ENCODE measurements around the gene NBR1.
"Not testable (repeated sequence)": the region's sequence is repeated elsewhere in the genome, so short reads cannot be mapped to it uniquely, and the experiment has no call there.

The NBR1 gene

DNA sequence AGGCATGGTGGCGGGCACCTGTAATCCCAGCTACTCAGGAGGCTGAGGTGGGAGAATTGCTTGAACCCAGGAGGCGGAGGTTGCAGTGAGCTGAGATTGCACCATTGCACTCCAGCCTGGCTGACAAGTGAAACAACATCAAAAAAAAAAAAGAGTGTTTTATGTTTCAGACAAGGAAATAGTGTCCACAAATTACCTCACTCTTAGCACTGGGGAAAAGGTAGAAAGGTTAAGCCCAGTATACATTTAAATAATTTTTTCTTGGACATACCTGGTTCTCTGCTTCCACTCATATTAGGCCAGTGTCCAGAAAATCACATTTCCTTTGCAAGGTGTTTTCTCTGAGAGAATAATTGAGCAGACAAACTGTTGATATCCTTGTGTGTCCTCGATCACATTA, 32.0 kb downstream of the NBR1 start:
- DNase-seq; in situ Hi-C loops (cut with HindIII; ENCODE audit: low pct_ligation_motif_present, low pct_unique_long_range_greater_than_20kb, low sequenced_read_pairs): not testable (repeated sequence)

DNA sequence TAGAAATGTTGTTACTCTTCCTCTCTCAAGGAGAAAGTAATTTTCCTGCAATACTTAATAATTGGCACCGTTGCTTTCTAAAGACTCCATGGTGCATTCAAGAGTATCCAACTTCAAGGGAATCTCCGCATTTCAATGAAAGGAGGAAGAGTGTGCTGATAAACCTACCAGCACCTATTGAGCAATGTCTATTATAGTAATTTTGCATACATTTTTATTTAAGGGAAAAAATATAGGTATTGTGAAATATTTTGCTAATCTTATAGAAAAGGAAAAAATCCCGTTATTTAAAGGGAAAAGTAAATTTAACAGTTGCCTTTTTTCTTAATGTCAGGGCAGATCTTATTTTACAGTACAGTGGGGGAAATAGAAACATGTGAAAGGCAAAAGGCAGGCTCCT, 39.6 kb downstream of the NBR1 start:
- DNase-seq = no peak
- in situ Hi-C loops (cut with HindIII; ENCODE audit: low pct_ligation_motif_present, low pct_unique_long_range_greater_than_20kb, low sequenced_read_pairs) = no loop called here

DNA sequence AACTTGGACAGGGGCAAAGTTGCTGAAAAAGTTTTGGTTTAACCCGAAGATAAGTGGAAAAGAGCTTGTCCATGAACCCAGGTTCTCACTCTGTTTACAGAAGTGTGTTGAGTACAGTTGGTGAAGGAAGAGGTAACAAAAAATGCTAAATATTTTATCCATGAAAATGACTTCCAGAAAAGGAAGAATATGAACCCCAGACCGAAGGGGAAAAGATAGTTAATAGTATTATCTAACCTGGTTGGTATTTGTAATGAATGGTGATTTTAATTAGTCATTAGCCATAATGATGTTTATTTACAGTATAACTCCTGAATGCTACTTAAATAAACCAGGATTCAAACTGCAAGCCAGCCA, 40.1 kb downstream of the NBR1 start:
- DNase-seq = no peak
- in situ Hi-C loops (cut with HindIII; ENCODE audit: low pct_ligation_motif_present, low pct_unique_long_range_greater_than_20kb, low sequenced_read_pairs) = no loop called here

DNA sequence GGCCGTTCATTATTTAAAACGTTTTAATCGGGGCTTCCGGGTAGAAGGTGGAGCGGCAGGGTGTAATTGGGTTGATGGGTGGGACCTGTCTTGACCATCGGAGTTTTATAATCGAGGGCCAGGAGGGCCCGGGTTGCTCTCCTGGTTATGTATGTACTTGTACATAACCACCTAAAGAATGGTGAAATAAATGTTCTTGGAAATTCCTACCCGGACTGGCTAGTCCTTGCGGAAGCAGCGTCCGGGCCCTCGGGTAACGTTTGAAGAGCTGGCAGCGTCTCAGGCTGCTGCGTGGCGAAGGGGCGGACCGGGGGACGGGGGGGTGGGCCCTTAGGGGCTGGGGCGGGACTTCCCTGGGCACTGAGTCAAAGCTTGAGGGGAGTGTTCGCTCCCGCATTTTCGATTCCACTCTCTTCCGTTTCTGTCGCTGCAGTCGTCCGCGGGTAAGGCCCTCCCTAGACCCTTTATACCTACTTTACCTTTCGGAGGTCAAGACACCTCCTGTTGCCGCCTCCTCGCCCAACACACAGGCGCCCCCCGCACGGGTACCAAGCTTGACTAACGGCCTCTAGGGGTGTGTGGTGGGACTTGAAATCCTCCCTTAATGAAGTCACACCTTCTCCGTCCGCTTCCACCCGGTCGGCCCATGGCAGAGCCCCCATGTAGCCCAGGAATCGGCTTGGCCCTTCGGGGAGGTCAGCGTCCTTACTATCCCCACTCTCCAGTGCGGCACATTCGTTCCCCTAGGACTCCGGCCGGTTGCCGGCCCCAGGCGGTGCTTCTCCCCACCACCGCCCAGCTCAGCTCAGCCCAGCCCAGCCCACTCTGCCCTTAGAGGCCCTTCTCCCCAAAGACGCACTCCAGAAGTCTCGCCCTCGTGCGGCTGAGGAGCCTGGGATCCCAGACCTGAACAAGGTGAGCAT, 40.7 kb downstream of the NBR1 start, which contains the start of gene TMEM106A:
TMEM106A (plus strand) TSS at position 396 of the 923 bp plus-strand sequence. CDS start 1,167 bp downstream, outside the sequence.
- peak; percentile 85 for DNase-seq
- in situ Hi-C loops (cut with HindIII; ENCODE audit: low pct_ligation_motif_present, low pct_unique_long_range_greater_than_20kb, low sequenced_read_pairs) = no loop called here

GRCh38 chr17:43212641-43213490, 41.9 kb downstream of the NBR1 start:
- no peak for DNase-seq
- in situ Hi-C loops (cut with HindIII; ENCODE audit: low pct_ligation_motif_present, low pct_unique_long_range_greater_than_20kb, low sequenced_read_pairs) = no loop called here

DNA sequence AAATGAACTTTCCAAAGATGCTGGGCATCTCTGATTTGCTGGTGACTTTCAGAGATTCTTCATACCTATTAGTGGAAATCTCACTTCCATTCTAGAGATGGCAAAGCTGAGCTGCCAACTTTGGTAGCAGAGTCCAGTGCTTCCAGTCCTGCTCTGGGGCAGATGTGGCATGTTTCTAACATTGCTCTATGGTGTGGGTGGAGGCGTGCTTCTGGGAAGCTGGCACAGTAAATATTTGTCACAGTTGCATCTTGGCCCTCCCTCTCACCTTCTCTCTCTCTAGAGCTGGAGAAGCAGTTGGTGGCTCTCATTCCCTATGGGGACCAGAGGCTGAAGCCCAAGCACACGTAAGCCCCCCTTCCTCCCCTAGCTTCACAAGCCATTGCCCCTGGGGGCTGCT, 42.5 kb downstream of the NBR1 start:
- in situ Hi-C loops (cut with HindIII; ENCODE audit: low pct_ligation_motif_present, low pct_unique_long_range_greater_than_20kb, low sequenced_read_pairs) = no loop called here
- DNase-seq = no peak

DNA sequence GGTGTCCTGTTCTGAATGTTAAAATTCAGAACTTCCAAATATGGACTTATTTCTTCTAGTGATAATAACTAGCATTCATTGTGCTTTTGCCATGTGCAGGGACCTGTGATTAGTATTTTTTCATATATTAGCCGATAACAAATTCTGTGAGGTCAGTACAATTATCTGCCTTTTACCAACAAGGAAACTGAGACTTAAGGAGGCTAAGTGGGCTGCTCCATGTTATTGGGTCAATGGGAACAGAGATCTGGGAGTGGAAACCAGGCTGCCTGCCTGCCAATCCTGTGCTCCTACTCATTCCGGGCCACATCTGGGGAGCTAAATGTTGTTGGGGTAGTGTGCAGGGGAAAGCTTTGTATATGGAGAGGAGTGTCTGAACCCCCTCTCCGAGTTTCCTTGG, 44.3 kb downstream of the NBR1 start:
- in situ Hi-C loops (cut with HindIII; ENCODE audit: low pct_ligation_motif_present, low pct_unique_long_range_greater_than_20kb, low sequenced_read_pairs) = no loop called here
- no peak for DNase-seq

- no peak for DNase-seq
- in situ Hi-C loops (cut with HindIII; ENCODE audit: low pct_ligation_motif_present, low pct_unique_long_range_greater_than_20kb, low sequenced_read_pairs) = no loop called here
Measured at GRCh38 chr17:43216369-43216761, 45.4 kb downstream of the NBR1 start.

GRCh38 chr17:43216762-43217613, 46.0 kb downstream of the NBR1 start:
- DNase-seq = no peak
- in situ Hi-C loops (cut with HindIII; ENCODE audit: low pct_ligation_motif_present, low pct_unique_long_range_greater_than_20kb, low sequenced_read_pairs) = no loop called here

DNA sequence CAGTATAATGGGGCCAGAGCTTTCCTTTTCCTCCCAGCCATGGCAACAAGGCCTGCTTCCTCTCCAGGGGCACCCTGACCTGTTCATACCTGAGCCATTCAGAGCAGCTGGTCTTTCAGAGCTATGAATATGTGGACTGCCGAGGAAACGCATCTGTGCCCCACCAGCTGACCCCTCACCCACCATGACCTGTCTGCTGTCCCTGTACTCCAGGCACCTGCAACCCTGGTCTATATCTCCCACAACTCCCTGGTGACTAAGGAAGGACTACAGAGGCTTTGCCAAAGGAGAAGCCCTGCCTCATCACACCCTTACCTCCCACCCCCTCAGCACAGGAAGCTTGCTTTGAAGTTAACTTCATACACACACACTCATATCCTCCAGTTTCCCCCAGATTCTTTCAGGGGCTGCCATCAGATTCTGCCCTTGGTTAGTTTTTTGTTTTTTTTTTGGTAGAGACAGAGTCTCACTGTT, 46.6 kb downstream of the NBR1 start:
- in situ Hi-C loops (cut with HindIII; ENCODE audit: low pct_ligation_motif_present, low pct_unique_long_range_greater_than_20kb, low sequenced_read_pairs) = no loop called here

DNA sequence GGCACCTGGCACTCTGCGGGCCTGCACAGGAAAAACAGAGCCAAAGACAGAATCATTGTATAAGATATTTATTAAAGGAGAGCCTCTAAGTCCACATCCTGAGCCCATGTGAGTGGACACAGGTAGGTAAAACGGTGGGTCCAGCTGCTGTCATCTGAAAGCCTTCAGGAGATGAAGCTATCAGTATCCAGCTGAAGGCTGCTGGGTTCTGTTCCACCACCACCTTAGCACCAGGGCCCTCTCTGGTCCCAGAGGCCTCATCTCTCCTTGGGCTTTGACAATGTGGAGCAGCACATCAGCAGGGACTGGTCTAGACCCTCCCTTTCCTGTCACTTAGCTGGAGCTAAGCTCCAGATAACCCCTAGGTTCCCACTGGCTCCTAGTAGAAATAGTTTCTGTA, 48.0 kb downstream of the NBR1 start:
- in situ Hi-C loops (cut with HindIII; ENCODE audit: low pct_ligation_motif_present, low pct_unique_long_range_greater_than_20kb, low sequenced_read_pairs) = no loop called here
- no peak for DNase-seq

More for the DNA sequence above, 46.6 kb downstream of the NBR1 start:
- no peak for DNase-seq

DNA sequence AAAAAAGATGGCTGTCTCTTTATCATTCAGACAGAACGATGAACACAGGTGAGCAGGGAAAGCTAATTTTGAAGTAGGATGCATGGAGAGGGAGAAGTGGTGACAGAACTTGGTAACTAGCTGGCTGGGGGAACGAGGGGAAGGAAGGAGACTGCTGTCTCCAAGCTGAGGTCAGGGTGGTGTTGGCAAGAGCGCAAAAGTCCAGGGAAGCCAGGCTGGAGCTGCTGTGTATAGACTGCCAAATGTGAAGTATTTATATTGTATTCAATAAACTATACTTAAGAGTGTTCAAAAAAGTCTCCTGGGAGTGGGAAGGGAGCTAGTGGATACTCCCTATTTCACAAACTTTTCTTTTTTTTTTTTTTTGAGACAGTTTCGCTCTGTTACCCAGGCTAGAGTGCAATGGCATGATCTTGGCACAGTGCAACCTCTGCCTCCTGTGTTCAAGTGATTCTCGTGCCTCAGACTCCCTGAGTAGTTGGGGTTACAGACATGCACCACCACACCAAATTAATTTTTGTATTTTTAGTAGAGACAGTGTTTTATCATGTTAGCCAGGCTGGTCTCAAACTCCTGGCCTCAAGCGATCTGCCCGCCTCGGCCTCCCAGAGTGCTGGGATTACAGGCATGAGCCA, 48.8 kb downstream of the NBR1 start:
- in situ Hi-C loops (cut with HindIII; ENCODE audit: low pct_ligation_motif_present, low pct_unique_long_range_greater_than_20kb, low sequenced_read_pairs) = no loop called here
- no peak for DNase-seq

- in situ Hi-C loops (cut with HindIII; ENCODE audit: low pct_ligation_motif_present, low pct_unique_long_range_greater_than_20kb, low sequenced_read_pairs) = no loop called here
- no peak for DNase-seq
Measured at GRCh38 chr17:43220511-43221125, 49.6 kb downstream of the NBR1 start.

GRCh38 chr17:43224146-43224705, 53.2 kb downstream of the NBR1 start:
- DNase-seq = no peak
- in situ Hi-C loops (cut with HindIII; ENCODE audit: low pct_ligation_motif_present, low pct_unique_long_range_greater_than_20kb, low sequenced_read_pairs) = no loop called here

- in situ Hi-C loops (cut with HindIII; ENCODE audit: low pct_ligation_motif_present, low pct_unique_long_range_greater_than_20kb, low sequenced_read_pairs) = no loop called here
- no peak for DNase-seq
Measured at GRCh38 chr17:43226393-43226792, 55.4 kb downstream of the NBR1 start.

GRCh38 chr17:43228020-43228782, 57.2 kb downstream of the NBR1 start, which contains the start of gene CCDC200:
TSS of gene CCDC200 (minus strand) at chr17:43228623. CDS start at chr17:43228554, 69 bp downstream.
- in situ Hi-C loops (cut with HindIII; ENCODE audit: low pct_ligation_motif_present, low pct_unique_long_range_greater_than_20kb, low sequenced_read_pairs); DNase-seq: not testable (repeated sequence)

All from ACHN (cell line).